Ascending aorta (tissue), 2 donors: ENCODE measurements around the gene ZNF469. TPM values are rescaled to one million over a fixed set of nuclear protein-coding genes. Genes with fewer than 3 reads are reported as not detected.

ENCODE experiments used
- DNase-seq, 2 donors: peaks; one replicate each; pipeline ENCODE4 v3.0.0-alpha.2; 2019; ENCODE audit warnings: low spot score in 2 of 2
- H3K27ac ChIP-seq, 2 donors: fragments of 200-600 bp; sonication (generic); one replicate each; pipeline ENCODE4 v1.5.1; 2016 to 2017; ENCODE audit warnings: mild to moderate bottlenecking in 1 of 2
- H3K27me3 ChIP-seq: fragments of 200-600 bp; sonication (generic); one replicate; pipeline ENCODE4 v1.5.1; 2017
- H3K36me3 ChIP-seq, 2 donors: fragments of 200-600 bp; sonication (generic); one replicate each; pipeline ENCODE4 v1.5.1; 2016
- H3K4me1 ChIP-seq, 2 donors: fragments of 200-600 bp; sonication (generic); one replicate each; pipeline ENCODE4 v1.5.1; 2016 to 2017; ENCODE audit warnings: mild to moderate bottlenecking in 1 of 2
- H3K4me3 ChIP-seq, 2 donors: fragments of 200-600 bp; sonication (generic); one replicate each; pipeline ENCODE4 v1.5.1; 2016 to 2017; ENCODE audit warnings: mild to moderate bottlenecking in 1 of 2
- H3K9me3 ChIP-seq, 2 donors: fragments of 200-600 bp; sonication (generic); one replicate each; pipeline ENCODE4 v1.5.1; 2016
- intact Hi-C: fragments of 100-400 bp; cut with DNase I; formaldehyde crosslinking; loops from one replicate; pipeline ENCODE4 v1.15.1; 2023
- total RNA-seq: library from RNA; depleted of rRNA; stranded (reverse); fragments of >200 nt; gene quantifications from one replicate; pipeline ENCODE4 v1.1.0, GENCODE V29; 2016
- TF ChIP-seq, protein P1 (sequence below), 3 experiments: fragments of 200-600 bp in 2 of 3; fragments of 450-650 bp in 1 of 3; sonication (generic) in 2 of 3; IDR thresholded peaks; one replicate each; pipeline ENCODE4 v1.5.1; 2016 to 2019; ENCODE audit warnings: antibody characterized with exemption in 3 of 3, mild to moderate bottlenecking in 1 of 3, moderate library complexity in 1 of 3

Gene ZNF469
- total RNA-seq, 1 donor from 2014 or later = 3.0 TPM

DNA sequence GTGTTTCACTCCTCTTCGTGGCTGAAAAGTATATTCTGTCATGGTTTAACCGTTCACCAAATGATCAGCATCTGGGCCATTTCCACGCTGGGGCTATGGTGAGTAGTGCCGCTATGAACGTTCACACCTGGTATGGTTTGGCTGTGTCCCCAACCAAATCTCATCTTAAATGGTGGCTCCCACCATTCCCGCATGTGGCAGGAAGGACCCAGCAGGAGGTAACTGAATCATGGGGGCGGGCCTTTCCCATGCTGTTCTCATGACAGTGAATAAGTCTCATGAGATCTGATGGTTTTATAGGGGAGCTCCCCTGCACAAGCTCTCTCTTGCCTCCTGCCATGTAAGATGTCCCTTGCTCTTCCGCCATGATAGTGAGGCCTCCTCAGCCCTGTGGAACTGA is 45.7 kb upstream of the ZNF469 start:
- Histone ChIP-seq H3K9me3 (no peaks in the 10 kb centered on the region), H3K27ac (no peak overlapping the region), H3K4me3 (no peak overlapping the region), H3K36me3 (no peaks in the 10 kb centered on the region), H3K4me1 (peaks cover 8 to 9% of the 10 kb centered on the region in 2 donors), H3K27me3 (no peaks in the 10 kb centered on the region)
- no peak for DNase-seq
- intact Hi-C loops = no loop called here
- TF ChIP-seq, protein P1, sequence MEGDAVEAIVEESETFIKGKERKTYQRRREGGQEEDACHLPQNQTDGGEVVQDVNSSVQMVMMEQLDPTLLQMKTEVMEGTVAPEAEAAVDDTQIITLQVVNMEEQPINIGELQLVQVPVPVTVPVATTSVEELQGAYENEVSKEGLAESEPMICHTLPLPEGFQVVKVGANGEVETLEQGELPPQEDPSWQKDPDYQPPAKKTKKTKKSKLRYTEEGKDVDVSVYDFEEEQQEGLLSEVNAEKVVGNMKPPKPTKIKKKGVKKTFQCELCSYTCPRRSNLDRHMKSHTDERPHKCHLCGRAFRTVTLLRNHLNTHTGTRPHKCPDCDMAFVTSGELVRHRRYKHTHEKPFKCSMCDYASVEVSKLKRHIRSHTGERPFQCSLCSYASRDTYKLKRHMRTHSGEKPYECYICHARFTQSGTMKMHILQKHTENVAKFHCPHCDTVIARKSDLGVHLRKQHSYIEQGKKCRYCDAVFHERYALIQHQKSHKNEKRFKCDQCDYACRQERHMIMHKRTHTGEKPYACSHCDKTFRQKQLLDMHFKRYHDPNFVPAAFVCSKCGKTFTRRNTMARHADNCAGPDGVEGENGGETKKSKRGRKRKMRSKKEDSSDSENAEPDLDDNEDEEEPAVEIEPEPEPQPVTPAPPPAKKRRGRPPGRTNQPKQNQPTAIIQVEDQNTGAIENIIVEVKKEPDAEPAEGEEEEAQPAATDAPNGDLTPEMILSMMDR (IDR thresholded peaks at IDR 0.05) = no peak

DNA sequence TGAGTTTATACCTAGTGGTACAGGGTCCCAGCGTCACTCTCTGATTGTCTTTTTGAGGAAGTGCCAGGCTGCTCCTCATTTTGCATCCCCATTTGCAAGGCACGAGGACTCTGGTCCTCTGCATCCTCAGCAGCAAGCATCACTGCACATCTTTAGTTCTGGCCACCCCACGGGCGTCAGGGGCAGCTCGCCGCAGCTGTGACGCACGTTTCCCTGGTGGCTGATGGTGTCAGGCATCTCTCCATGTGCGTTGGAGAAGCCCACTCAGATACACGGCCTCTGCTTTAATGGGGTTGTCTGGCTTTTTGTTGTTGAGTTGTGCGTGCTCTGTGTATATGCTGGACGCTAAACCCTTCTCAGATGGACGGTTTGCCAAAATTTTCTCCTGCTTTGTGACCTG is 45.2 kb upstream of the ZNF469 start:
- TF ChIP-seq, protein P1 (IDR thresholded peaks at IDR 0.05) = no peak
- no peak overlapping the region for H3K4me3 ChIP-seq
- H3K27ac ChIP-seq = no peak overlapping the region
- DNase-seq = no peak
- H3K36me3 ChIP-seq = no peaks in the 10 kb centered on the region
- intact Hi-C loops = no loop called here
- H3K27me3 ChIP-seq = no peaks in the 10 kb centered on the region
- peaks cover 5 to 6% of the 10 kb centered on the region in 2 donors for H3K4me1 ChIP-seq
- H3K9me3 ChIP-seq = no peaks in the 10 kb centered on the region

DNA sequence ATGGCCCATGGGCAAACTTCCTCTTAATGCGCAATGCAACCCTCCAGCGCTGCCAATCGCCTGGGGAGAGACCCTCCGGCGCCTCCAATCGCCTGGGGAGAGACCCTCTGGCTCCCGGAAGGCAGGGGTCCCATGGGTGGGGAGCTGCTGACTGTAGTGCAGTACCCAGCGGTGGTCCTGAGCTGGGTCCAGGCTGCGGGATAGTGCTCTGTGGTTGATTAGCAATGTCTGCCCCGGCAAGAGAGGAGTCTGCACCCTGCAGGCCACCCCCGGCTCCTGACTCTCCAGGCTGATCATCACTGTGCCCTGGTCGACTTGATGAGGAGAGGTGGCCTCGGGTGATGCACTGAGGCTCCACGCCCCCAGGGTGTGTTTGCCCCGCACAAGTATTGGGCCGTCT is 44.6 kb upstream of the ZNF469 start:
- Histone ChIP-seq H3K36me3 (no peaks in the 10 kb centered on the region), H3K4me1 (peaks cover 0 to under 1% of the 10 kb centered on the region in 2 donors), H3K9me3 (no peaks in the 10 kb centered on the region), H3K27ac (no peak overlapping the region), H3K4me3 (no peak overlapping the region), H3K27me3 (no peaks in the 10 kb centered on the region)
- TF ChIP-seq, protein P1 (IDR thresholded peaks at IDR 0.05) = no peak
- no peak for DNase-seq
- intact Hi-C loops = no loop called here

DNA sequence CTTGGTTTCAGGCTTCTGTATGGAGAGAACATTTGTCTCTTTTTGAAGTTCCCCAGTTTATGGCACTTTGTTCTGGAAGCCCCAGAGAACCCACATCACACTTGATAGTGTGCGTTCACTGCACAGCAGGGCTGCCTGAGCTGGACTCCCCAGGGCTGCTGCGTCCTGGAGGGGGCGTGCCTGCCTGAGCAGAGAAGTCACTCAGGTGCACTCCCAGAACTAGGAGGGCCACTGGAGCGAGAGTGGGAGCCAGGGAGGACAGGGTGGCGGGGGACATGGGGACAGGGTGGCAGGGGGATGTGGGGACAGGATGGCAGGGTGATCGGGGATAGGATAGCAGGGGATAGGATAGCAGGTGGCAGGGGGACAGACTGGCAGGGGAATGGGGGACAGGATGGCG is 43.9 kb upstream of the ZNF469 start:
- Histone ChIP-seq H3K36me3 (no peaks in the 10 kb centered on the region), H3K27ac (no peak overlapping the region), H3K27me3 (no peaks in the 10 kb centered on the region), H3K9me3 (no peaks in the 10 kb centered on the region), H3K4me1 (no peaks in the 10 kb centered on the region), H3K4me3 (no peak overlapping the region)
- intact Hi-C loops = no loop called here
- no peak for DNase-seq
- TF ChIP-seq, protein P1 (IDR thresholded peaks at IDR 0.05) = no peak

DNA sequence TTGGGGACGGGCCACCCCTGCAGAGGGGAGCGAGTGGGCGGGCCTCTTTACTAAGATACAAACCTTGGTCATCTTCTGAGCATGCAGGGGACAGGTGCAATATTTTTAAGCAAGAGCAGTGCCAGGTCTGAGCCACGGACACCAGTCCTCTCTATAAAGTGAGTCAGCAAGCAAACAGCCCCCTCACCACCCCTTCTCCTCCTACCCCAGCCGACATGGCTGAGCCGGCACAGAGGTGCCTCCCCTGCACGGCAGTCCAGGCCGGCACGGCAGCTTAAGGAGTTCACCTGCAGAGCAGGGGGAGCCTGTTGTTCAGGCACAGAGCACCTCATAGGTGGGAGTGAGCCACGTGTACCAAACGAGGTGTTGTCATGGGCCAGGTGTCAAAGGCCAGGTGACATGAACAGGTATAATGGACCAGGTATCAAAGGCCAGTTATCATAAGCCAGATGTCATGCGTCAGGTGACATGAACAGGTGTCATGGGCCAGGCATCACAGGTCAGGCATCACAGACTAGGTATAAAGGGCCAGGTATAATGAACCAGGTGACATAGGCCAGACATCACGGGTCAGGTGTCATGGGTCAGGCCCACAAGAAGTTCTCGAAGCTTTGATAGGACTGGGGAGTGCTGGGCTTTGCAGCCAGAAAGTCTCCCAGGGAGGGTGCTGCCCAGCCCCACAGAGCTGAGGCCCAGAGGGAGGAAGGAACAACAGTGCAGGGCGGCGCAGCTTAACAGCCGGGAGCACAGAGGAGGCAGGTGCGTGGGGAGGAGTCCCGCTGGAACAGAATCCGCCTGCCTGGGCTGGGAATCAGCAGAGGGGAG is 42.6 kb upstream of the ZNF469 start:
- Histone ChIP-seq H3K27me3 (no peaks in the 10 kb centered on the region), H3K36me3 (no peaks in the 10 kb centered on the region), H3K27ac (no peak overlapping the region), H3K9me3 (no peaks in the 10 kb centered on the region), H3K4me3 (no peak overlapping the region), H3K4me1 (no peaks in the 10 kb centered on the region)
- DNase-seq = no peak
- TF ChIP-seq, protein P1 (IDR thresholded peaks at IDR 0.05) = no peak
- intact Hi-C loops = no loop called here
